Fibroblast of lung (primary cell): ENCODE results near the gene ZNF300. TPM values are rescaled to one million over a fixed set of nuclear protein-coding genes. Genes with fewer than 3 reads are reported as not detected.
"Not testable (repeated sequence)": the region's sequence is repeated elsewhere in the genome, so short reads cannot be mapped to it uniquely, and the experiment has no call there.

Experiments
- DNase-seq, 2 donors: peaks; one replicate each; pipeline versions ENCODE4 v3.0.0 to v3.0.0-alpha.2; 2010; ENCODE audit warnings: low read depth in 2 of 2
- H2AFZ ChIP-seq: 2 replicates; pipeline ENCODE4 v1.5.1; 2012; ENCODE audit warnings: low read length, control low read depth, inconsistent platforms
- H3K27ac ChIP-seq: 2 replicates; pipeline ENCODE4 v1.5.1; 2011; ENCODE audit warnings: low read length, control low read depth; ENCODE audit not compliant: insufficient read depth
- H3K27me3 ChIP-seq: 2 replicates; pipeline ENCODE4 v1.5.1; 2011; ENCODE audit warnings: mild to moderate bottlenecking, low read length; ENCODE audit not compliant: control insufficient read depth, insufficient read depth
- H3K36me3 ChIP-seq: 2 replicates; pipeline ENCODE4 v1.5.1; 2011; ENCODE audit warnings: low read length; ENCODE audit not compliant: control insufficient read depth, insufficient read depth
- H3K4me1 ChIP-seq: 2 replicates; pipeline ENCODE4 v1.5.1; 2011; ENCODE audit warnings: low read length; ENCODE audit not compliant: control insufficient read depth, insufficient read depth; ENCODE audit errors: extremely low read depth
- H3K4me2 ChIP-seq: 2 replicates; pipeline ENCODE4 v1.5.1; 2011; ENCODE audit warnings: low read length, control low read depth; ENCODE audit not compliant: insufficient read depth; ENCODE audit errors: extremely low read depth
- H3K4me3 ChIP-seq, 4 experiments: fragments of 200-600 bp in 1 of 4; sonication (generic) in 1 of 4; replicated peaks in 1 of 4; 2 replicates each; pipeline ENCODE4 v1.5.1; 2011 to 2016; ENCODE audit warnings: low read length in 4 of 4, low read depth in 3 of 4, mild to moderate bottlenecking in 3 of 4, control low read depth in 2 of 4, inconsistent platforms in 1 of 4, mixed read lengths in 1 of 4; ENCODE audit not compliant: insufficient read depth in 1 of 4; ENCODE audit errors: control extremely low read depth in 1 of 4
- H3K79me2 ChIP-seq: 2 replicates; pipeline ENCODE4 v1.5.1; 2012; ENCODE audit warnings: mild to moderate bottlenecking, low read length, inconsistent platforms; ENCODE audit not compliant: control insufficient read depth, insufficient read depth
- H3K9ac ChIP-seq: 2 replicates; pipeline ENCODE4 v1.5.1; 2011; ENCODE audit warnings: mild to moderate bottlenecking, low read length, control low read depth; ENCODE audit not compliant: insufficient read depth
- H3K9me3 ChIP-seq: 2 replicates; pipeline ENCODE4 v1.5.1; 2012; ENCODE audit warnings: low read depth, low read length; ENCODE audit not compliant: control insufficient read depth, insufficient read depth
- H4K20me1 ChIP-seq: 2 replicates; pipeline ENCODE4 v1.5.1; 2011; ENCODE audit warnings: low read length; ENCODE audit not compliant: control insufficient read depth, insufficient read depth; ENCODE audit errors: extremely low read depth
- CTCF ChIP-seq, 2 donors: IDR thresholded peaks in 1 of 2; conservative IDR thresholded peaks in 1 of 2; 1 replicate in 1 of 2; 2 replicates in 1 of 2; pipeline ENCODE4 v1.5.1; 2011 to 2012; ENCODE audit warnings: low read length in 2 of 2, control low read depth in 1 of 2, inconsistent platforms in 1 of 2, low read depth in 1 of 2, mild to moderate bottlenecking in 1 of 2
- EZH2 ChIP-seq: IDR thresholded peaks from 2 replicates; pipeline ENCODE4 v1.5.1; 2012; ENCODE audit warnings: low read length, control low read depth, mild to moderate bottlenecking; ENCODE audit errors: missing control alignments
- polyA plus RNA-seq, 2 donors: library from polyadenylated mRNA; depleted of rRNA in 1 of 2; stranded (reverse) in 1 of 2; unstranded in 1 of 2; fragments of >200 nt; gene quantifications; 2 replicates each; pipeline ENCODE4 v1.2.1, GENCODE V29; 2011 to 2012; ENCODE audit warnings: missing spikeins in 1 of 2
- total RNA-seq: library from RNA; depleted of rRNA; stranded (reverse); fragments of >200 nt; gene quantifications from 2 replicates; pipeline ENCODE4 v1.2.1, GENCODE V29; 2014

Gene ZNF300
- total and polyA plus RNA-seq, 2 donors (not counting 1 experiment from before 2014, with no cell fraction given): 5.2 to 9.9 TPM

- Histone ChIP-seq H3K27me3 (no peaks in the 10 kb centered on the region), H3K4me3 (no peak overlapping the region), H3K4me1 (no peaks in the 10 kb centered on the region), H3K9me3 (no peaks in the 10 kb centered on the region), H3K27ac (no peak overlapping the region), H2AFZ (no peak overlapping the region), H3K4me2 (no peak overlapping the region), H3K36me3 (no peaks in the 10 kb centered on the region), H3K9ac (no peak overlapping the region), H3K79me2 (no peaks in the 10 kb centered on the region), H4K20me1 (no peaks in the 10 kb centered on the region)
- DNase-seq: no peak
- TF ChIP-seq EZH2: no peak
- TF ChIP-seq CTCF (conservative IDR thresholded peaks at IDR 0.05 in 1 of 2, IDR thresholded peaks at IDR 0.05 in 1 of 2; ENCODE audit: low read depth in 1 of 2, low read length in 2 of 2): no peak
These were observed 57.5 kb downstream of the ZNF300 start for GRCh38 chr5:150847334-150847695.

- Histone ChIP-seq H3K36me3 (no peaks in the 10 kb centered on the region), H3K4me2 (no peak overlapping the region), H3K27ac (no peak overlapping the region), H3K27me3 (no peaks in the 10 kb centered on the region), H3K4me1 (no peaks in the 10 kb centered on the region), H3K9me3 (no peaks in the 10 kb centered on the region), H2AFZ (no peak overlapping the region), H3K9ac (no peak overlapping the region), H3K4me3 (no peak overlapping the region), H3K79me2 (no peaks in the 10 kb centered on the region), H4K20me1 (no peaks in the 10 kb centered on the region)
- TF ChIP-seq EZH2 (no peak), CTCF (conservative IDR thresholded peaks at IDR 0.05 in 1 of 2, IDR thresholded peaks at IDR 0.05 in 1 of 2; ENCODE audit: low read depth in 1 of 2, low read length in 2 of 2) (peak; percentile 56 to 67)
- DNase-seq: peak; percentile 86 to 94
These were observed 58.0 kb downstream of the ZNF300 start for GRCh38 chr5:150846654-150847333.

GRCh38 chr5:150846308-150846653 is 58.5 kb downstream of the ZNF300 start, which contains the start of gene IRGM:
Gene IRGM, plus strand, starts transcription at chr5:150846521. Its CDS starts 1,603 bp downstream, at chr5:150848124.
- not testable (repeated sequence) for H3K4me3 ChIP-seq, H3K4me1 ChIP-seq, H3K27me3 ChIP-seq, H3K4me2 ChIP-seq, H3K9ac ChIP-seq, H3K9me3 ChIP-seq, H3K36me3 ChIP-seq, H3K27ac ChIP-seq, H3K79me2 ChIP-seq, DNase-seq, H4K20me1 ChIP-seq, H2AFZ ChIP-seq

DNA sequence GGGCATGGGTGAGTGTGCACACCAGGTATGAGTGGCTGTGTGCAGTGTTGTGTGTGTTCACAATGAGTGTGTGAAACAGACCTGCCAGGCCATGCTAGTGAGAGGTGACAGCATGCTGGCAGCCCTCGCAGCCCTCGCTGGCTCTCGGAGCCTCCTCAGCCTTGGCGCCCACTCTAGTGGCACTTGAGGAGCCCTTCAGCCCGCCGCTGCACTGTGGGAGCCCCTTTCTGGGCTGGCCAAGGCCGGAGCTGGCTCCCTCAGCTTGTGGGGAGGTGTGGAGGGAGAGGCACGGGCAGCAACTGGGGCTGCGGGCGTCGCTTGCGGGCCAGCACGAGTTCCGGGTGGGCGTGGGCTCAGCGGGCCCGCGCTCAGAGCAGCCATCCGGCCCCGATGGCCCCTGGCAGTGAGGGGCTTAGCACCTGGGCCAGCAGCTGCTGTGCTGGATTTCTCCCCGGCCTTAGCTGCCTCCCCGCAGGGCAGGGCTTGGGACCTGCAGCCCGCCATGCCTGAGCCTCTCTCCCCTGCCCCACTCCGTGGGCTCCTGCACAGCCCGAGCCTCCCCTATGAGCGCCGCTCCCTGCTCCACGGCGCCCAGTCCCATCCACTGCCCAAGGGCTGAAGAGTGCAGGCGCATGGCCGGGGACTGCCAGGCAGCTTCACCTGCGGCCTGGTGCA is 59.5 kb downstream of the ZNF300 start:
- H3K27me3 ChIP-seq, H3K9ac ChIP-seq, H3K27ac ChIP-seq, H3K9me3 ChIP-seq, H3K4me2 ChIP-seq, H3K4me1 ChIP-seq, H3K36me3 ChIP-seq, DNase-seq, H3K4me3 ChIP-seq, H3K79me2 ChIP-seq, H4K20me1 ChIP-seq, H2AFZ ChIP-seq: not testable (repeated sequence)
